Middle frontal gyrus (tissue), 1 donor: ENCODE results near the gene VARS1.
"Not testable (repeated sequence)": the region's sequence is repeated elsewhere in the genome, so short reads cannot be mapped to it uniquely, and the experiment has no call there.

Experiments
- DNase-seq: peaks from one replicate; pipeline ENCODE4 v3.0.0-alpha.2; 2015; ENCODE audit warnings: low spot score; ENCODE audit errors: extremely low spot score

VARS1 gene

GRCh38 chr6:31794866-31795615 lies 511 bp downstream of the VARS1 start:
- DNase-seq, result no peak

DNA sequence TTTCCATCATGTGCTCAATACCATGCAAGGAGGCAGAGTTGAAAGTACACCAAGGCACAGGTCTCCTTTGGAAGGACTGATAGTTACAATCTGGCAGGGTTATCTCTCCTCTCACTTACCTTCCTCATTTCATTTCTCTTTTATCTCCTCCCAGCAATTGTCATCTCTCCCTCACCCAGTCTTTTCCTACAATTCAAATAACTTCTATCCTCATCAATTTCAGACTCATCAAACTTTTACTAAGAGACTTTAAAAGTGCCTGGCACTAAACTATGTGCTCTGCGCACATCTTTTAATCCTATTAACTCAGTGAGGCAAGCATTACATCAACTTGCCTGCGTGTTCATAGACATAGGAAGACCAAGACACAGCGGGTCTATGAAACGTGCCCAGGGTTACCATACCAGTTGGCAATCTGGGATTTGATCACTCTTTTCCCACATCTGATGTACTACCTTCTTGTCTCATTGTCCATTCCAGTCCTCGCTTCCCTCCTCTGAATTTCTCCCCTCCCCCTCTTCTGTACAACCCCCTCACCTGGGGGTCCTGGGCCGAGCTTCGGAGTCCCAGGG lies 1.2 kb downstream of the VARS1 start:
- no peak for DNase-seq

- not testable (repeated sequence) for DNase-seq
Measured at GRCh38 chr6:31793927-31794245, 1.7 kb downstream of the VARS1 start.

DNA sequence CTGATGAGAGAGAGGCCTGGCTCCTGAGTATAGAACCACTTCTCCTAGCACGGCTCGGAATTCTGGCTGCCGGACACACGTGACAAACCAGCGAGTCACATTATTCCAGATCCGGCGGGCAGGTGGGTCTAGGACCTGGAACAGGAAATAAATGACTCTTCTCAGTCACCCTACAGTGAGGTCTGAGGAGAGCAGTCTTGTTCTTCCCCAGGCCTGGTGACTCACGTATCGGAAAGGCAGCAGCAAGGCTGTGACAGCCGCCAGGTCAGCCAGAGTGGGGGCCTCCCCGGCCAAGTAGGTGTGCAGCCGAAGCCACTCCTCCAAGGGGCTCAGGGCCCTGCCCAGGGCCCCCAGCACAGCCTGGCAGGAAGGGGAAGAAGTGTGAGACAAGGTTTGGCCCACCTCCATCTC lies 2.8 kb downstream of the VARS1 start:
- DNase-seq, result no peak

GRCh38 chr6:31792090-31792374 lies 3.5 kb downstream of the VARS1 start:
- DNase-seq, result no peak

DNA sequence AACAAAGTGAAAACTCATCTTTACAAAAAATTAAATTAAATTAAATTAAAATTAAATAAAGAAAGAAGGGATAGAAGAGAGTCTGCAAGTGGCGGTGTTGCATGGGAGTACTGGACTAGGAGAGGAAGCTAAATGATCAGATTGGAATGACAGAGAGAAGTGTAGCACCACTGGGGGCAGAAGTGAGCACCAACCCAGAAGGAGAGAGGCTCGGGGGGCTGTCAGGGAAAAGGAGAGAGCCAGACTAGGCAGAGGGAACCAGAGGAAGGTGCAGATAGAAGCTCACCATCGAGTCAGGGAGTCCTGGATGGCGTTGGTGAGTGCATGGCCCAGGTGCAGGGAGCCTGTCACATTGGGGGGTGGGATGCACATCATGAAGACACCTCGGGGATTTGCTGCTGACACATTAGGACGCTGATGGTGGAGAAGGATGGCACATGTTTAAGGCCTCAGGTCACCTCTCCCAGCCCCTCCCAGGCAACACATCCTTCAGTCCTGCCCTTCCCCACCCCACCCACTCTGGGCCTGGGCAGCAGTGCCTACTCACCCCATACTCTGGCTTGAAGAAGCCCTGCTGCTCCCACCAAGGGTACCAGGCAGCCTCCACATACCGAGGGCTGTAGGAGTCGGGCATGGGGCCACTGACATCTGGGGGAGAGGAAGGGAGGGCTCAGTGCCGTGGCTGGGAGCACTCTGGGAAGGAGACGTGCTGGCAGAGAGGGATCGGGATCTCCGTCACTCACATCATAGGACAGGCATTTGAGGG lies 4.0 kb downstream of the VARS1 start:
- no peak for DNase-seq

DNA sequence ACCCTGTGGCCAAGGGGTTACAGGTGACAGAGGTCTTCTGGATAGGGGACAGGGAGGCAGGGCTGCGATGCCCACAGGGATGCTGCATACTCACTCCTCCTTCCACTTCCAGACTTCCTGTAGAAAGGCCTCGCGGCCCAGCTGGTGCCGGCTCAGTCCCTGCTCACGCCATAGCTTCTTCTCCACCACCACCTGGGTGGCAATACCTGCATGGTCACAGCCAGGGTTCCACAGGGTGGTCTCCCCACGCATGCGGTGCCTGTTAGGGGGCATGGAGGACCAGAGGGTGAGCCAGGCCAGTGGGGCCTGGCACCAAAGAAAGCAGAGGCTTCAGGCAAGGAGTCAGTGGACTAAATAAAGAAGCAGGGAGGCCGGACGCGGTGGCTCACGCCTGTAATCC lies 10.1 kb downstream of the VARS1 start:
- DNase-seq, result no peak

DNA sequence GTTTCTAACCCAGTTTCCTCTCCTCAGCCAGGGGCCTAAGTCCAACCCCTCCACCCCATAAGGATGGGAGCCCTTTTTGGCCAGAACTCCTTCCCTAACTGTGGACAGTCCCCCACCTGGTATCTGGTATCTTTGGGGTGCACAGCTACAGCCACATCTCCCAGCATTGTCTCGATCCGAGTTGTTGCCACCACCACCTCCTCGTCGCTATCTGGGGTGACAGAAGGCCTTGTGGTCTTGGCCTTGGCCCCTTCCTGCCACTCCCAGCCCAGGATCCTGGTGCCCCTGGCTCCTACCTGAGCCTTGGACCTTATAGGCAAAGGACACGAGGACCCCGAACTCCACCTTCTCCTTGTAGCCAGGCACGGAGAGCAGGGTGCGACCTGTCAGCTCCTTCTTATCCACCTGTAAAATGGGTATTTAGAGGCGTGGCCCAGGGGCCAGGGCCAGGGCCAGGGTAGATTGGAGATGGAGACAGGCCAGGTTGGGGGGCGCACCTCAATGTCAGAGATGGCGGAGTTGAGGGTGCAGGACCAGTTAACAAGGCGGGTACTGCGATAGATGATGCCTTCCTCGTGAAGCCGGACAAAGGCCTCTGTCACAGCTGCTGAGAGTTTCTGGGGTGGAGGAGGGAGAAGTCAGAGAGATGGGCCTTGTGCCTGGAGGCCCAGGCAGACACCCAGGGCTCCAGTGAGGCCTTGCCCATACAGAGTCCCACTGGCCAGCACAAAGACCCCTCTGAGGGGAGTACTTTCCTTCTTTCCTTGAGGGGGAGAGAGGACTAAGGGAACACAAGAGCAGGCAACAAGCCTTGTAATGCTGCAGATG lies 11.2 kb downstream of the VARS1 start:
- DNase-seq, result no peak

DNA sequence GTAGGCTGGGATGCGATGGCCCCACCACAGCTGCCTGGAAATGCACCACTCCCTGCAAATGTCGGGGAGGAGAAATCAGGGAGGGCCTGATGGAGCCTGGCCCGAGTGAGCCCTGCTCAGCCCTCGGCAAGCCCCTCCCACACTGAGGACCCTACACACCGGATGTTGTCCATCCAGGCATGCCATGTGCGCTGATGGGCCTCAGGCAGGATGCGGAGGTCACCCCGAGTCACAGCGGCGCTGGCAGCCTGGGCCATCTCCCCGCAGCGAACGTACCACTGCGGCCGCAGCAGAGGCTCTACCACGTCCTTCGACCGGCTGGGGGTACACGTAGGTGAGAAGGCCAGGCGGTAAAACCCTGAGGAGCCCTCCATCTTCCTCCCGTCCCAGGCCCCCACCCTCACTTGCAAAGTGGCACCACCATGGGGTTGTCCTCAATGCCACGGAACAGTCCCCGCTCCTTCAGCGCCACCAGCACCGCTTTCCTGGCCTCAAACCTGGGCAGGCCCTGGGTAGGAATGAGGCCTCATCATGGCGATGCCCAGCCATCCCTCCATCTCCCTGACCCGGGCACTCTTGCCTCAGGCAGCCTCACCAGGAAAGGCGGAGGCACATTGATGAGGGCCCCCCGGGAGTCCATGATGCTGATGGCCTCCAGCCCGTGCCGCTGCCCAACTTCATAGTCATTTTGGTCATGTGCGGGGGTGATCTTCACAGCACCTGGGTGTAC lies 13.3 kb downstream of the VARS1 start:
- DNase-seq, result no peak

DNA sequence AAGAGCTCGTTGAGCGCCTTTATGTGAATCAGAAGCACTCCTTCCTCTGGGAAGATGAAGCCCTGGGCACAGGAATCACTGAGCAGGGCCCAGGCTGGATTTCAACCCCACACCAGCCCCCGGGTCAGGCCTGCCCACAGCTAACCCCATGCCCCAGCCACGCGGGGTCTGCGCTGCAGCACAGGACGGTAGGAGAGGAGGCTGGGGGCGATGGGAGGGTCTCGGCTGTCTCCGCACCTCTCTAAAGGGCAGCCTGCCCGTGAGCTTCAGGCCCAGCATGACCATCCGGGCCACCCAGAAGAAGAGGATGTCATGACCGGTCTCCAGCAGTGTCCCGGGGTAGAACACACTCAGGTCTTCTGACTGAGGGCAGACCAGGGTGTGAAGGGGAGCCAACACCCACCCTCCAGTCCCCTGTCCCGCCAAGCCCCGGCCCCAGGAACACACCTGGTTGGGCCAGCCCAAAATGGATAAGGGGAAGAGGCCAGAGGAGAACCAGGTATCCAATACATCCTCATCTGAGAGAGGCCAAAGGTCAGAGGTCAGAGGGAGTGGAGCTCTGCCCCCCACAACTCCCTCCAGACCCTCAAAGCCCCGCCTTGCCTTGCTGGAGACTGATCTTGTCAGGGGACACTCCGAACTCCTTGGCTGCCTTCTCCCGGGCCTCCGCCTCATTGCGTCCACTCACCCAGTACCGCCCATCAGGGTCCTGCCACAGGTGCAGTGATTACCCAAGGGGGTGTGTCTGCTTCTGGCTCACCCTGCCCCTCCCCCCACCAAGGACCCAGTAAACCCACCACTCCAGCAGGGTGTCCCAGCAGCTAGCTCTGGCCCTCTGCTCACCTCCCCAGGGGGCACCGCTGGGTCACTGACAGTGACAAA lies 14.1 kb downstream of the VARS1 start:
- DNase-seq, result no peak

DNA sequence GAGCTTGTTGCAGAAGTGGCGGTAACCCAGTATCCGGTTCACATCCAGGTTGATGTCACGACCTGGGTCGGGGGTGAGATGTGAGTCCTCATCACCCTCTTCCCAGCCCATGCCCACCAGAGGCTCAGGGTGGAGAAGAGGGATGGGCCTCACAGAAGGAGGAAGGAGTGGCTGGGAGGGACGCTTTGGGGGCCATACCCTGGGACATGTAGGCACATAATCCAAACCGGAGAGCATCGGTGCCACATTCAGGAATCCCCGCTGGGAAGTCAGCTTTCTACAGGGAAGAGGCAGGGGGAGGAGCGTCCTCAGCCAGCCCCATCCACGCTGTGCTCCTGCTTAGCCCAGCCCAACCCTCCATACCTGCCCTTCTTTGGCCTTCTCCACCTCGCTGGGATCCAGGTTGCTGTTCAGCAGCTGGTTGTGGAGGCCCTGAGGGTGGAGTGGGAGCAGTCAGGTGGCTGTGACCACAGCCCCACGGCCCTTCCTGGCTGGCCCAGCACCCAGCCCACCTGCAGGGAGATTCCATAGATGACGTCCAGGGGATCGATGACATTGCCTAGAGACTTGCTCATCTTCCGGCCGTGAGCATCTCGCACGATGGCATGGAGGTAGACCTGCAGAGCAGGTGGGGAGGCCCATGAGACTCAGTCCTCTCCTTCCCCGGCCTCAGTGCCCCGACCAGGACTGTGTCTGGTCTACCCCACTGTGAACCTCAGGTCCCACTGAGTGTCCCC lies 14.9 kb downstream of the VARS1 start:
- DNase-seq, result no peak

DNA sequence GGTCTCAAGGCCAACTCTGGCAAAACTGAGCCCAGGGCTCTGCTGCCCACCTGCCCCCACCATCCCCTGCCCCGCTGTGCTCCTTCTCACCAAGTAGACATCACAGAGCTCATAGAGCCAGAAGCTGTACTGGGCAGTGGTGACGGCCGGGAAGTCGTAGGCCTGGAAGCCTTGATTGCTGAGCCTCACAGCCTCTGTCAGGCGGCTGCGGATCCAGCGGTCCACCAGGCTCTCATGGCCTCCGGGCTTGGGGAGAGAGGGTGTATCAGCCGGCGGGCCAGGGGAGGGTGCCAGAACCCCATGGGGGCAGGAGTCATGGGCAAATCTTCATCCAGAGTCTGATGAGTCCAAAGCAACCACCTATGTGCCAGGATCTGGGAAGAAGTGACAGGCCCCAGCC lies 15.6 kb downstream of the VARS1 start:
- no peak for DNase-seq

- no peak for DNase-seq
Measured at GRCh38 chr6:31778999-31779885, 16.3 kb downstream of the VARS1 start.

- DNase-seq, result no peak
Measured at GRCh38 chr6:31778193-31778592, 17.4 kb downstream of the VARS1 start.

GRCh38 chr6:31777667-31778050 lies 17.9 kb downstream of the VARS1 start:
- no peak for DNase-seq

DNA sequence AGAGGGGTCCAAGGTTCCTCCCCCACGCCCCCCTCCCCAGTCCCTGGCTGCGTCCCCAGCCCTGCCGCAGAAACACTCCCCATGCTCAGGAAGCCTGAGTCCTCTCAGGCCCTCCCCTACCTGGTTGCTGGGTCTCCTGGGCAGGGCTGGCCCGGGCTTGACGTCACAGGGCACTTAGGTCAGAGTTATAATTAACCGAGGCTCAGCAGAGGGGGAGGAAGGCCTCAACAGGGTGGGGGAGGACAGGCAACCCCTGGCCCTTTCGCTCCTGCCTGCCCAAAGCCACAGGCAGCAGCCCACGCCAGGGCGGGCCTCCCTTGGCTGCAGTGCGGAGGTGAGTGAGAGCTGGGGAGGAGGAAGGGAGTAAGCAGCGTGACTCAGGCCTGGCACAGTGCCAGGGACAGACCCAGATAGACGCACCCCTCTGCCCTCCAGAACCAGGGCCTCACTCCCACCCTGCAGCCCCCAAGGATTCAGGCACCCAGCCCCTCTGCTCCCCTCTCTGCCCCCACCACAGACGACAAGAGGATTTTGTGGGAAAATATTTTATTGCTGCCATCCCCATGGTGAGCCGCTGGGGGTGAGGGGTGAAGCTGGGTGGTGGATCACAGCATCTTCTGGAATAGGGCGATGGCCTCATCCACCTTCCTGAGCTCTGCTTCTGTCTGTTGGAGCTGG lies 18.4 kb downstream of the VARS1 start, which contains the start of gene VWA7:
Gene VWA7, minus strand, starts transcription at position 340 of the 678 bp plus-strand sequence. CDS start 549 bp downstream, outside the sequence.
- DNase-seq, result no peak

- no peak for DNase-seq
Measured at GRCh38 chr6:31776485-31776988, 19.0 kb downstream of the VARS1 start.
